Effector memory CD8-positive, alpha-beta T cell (primary cell): ENCODE data around the gene PIGH.
A peak's percentile ranks its signal among the peaks of the same experiment; 100 is the strongest.

Experiments used
- ATAC-seq: fragments of 150-1000 bp; cut with Tn5 transposase; replicated peaks from 2 replicates; pipeline ENCODE4 v1.10.0; 2021; ENCODE audit warnings: mild to moderate bottlenecking, moderate library complexity
- DNase-seq, 3 experiments: peaks; one replicate each; pipeline ENCODE4 v3.0.0; 2021
- H3K27ac Mint-ChIP-seq, 2 donors: one replicate each; pipeline ENCODE4 v1.8.0; 2022; ENCODE audit warnings: mild to moderate bottlenecking in 2 of 2, mixed read lengths in 2 of 2, moderate library complexity in 2 of 2
- H3K27me3 Mint-ChIP-seq, 2 donors: one replicate each; pipeline ENCODE4 v1.8.0; 2022; ENCODE audit warnings: mixed read lengths in 2 of 2
- H3K36me3 Mint-ChIP-seq: one replicate; pipeline ENCODE4 v1.8.0; 2022; ENCODE audit warnings: mild to moderate bottlenecking, moderate library complexity, mixed read lengths; ENCODE audit not compliant: insufficient read depth
- H3K4me1 Mint-ChIP-seq, 2 donors: one replicate each; pipeline ENCODE4 v1.8.0; 2022; ENCODE audit warnings: low read depth in 2 of 2, mixed read lengths in 2 of 2
- H3K4me3 Mint-ChIP-seq, 2 donors: one replicate each; pipeline ENCODE4 v1.8.0; 2022; ENCODE audit warnings: mild to moderate bottlenecking in 2 of 2, mixed read lengths in 2 of 2, moderate library complexity in 2 of 2
- H3K9me3 Mint-ChIP-seq, 2 donors: one replicate each; pipeline ENCODE4 v1.8.0; 2022; ENCODE audit warnings: mixed read lengths in 2 of 2

PIGH gene

GRCh38 chr14:67576216-67576955 lies 23.7 kb downstream of the PIGH start:
- peaks cover 0 to 1% of the 10 kb centered on the region in 2 donors for H3K4me1 Mint-ChIP-seq
- H3K36me3 Mint-ChIP-seq = peaks cover 2% of the 10 kb centered on the region
- DNase-seq (no peak), ATAC-seq (no peak)
- no peaks in the 10 kb centered on the region for H3K9me3 Mint-ChIP-seq
- H3K27ac Mint-ChIP-seq = no peak overlapping the region
- H3K27me3 Mint-ChIP-seq = peaks cover 1 to 20% of the 10 kb centered on the region in 2 donors
- H3K4me3 Mint-ChIP-seq = no peak overlapping the region

- ATAC-seq (no peak), DNase-seq (no peak)
- H3K9me3 Mint-ChIP-seq = no peaks in the 10 kb centered on the region
- H3K36me3 Mint-ChIP-seq = peaks cover 3% of the 10 kb centered on the region
- H3K4me1 Mint-ChIP-seq = peaks cover 0 to 4% of the 10 kb centered on the region in 2 donors
- H3K27ac Mint-ChIP-seq = no peak overlapping the region
- H3K27me3 Mint-ChIP-seq = peaks cover 6 to 27% of the 10 kb centered on the region in 2 donors
- no peak overlapping the region for H3K4me3 Mint-ChIP-seq
Observed at GRCh38 chr14:67575684-67576083, 24.4 kb downstream of the PIGH start.

- ATAC-seq (no peak), DNase-seq (no peak)
- no peaks in the 10 kb centered on the region for H3K9me3 Mint-ChIP-seq
- peaks cover 0 to 4% of the 10 kb centered on the region in 2 donors for H3K4me1 Mint-ChIP-seq
- peaks cover 7% of the 10 kb centered on the region for H3K36me3 Mint-ChIP-seq
- H3K27ac Mint-ChIP-seq = no peak overlapping the region
- H3K4me3 Mint-ChIP-seq = no peak overlapping the region
- H3K27me3 Mint-ChIP-seq = peaks cover 6 to 27% of the 10 kb centered on the region in 2 donors
Observed at GRCh38 chr14:67574806-67575205, 25.3 kb downstream of the PIGH start.

- peaks cover 6 to 27% of the 10 kb centered on the region in 2 donors for H3K27me3 Mint-ChIP-seq
- no peak for DNase-seq
- peaks cover 0 to 4% of the 10 kb centered on the region in 2 donors for H3K4me1 Mint-ChIP-seq
- no peaks in the 10 kb centered on the region for H3K9me3 Mint-ChIP-seq
- no peak overlapping the region for H3K4me3 Mint-ChIP-seq
- no peak overlapping the region for H3K27ac Mint-ChIP-seq
- peaks cover 7% of the 10 kb centered on the region for H3K36me3 Mint-ChIP-seq
- no peak for ATAC-seq
Observed at GRCh38 chr14:67574156-67574555, 25.9 kb downstream of the PIGH start.

GRCh38 chr14:67573228-67574010 lies 26.6 kb downstream of the PIGH start:
- Mint-ChIP-seq H3K27ac (no peak overlapping the region), H3K9me3 (no peaks in the 10 kb centered on the region), H3K4me3 (no peak overlapping the region), H3K27me3 (peaks cover 6 to 27% of the 10 kb centered on the region in 2 donors), H3K4me1 (peaks cover 0 to 4% of the 10 kb centered on the region in 2 donors), H3K36me3 (peaks cover 7% of the 10 kb centered on the region)
- no peak for ATAC-seq
- DNase-seq = no peak

GRCh38 chr14:67572608-67573007 lies 27.5 kb downstream of the PIGH start:
- Mint-ChIP-seq H3K4me1 (peaks cover 0 to 4% of the 10 kb centered on the region in 2 donors), H3K4me3 (no peak overlapping the region), H3K27me3 (peaks cover 8 to 31% of the 10 kb centered on the region in 2 donors), H3K27ac (no peak overlapping the region), H3K9me3 (no peaks in the 10 kb centered on the region), H3K36me3 (peaks cover 7% of the 10 kb centered on the region)
- no peak for DNase-seq
- no peak for ATAC-seq

GRCh38 chr14:67571991-67572323 lies 28.1 kb downstream of the PIGH start:
- H3K9me3 Mint-ChIP-seq = no peaks in the 10 kb centered on the region
- no peak overlapping the region for H3K27ac Mint-ChIP-seq
- DNase-seq = no peak
- peaks cover 13 to 37% of the 10 kb centered on the region in 2 donors for H3K27me3 Mint-ChIP-seq
- ATAC-seq = no peak
- H3K4me1 Mint-ChIP-seq = peaks cover 0 to 4% of the 10 kb centered on the region in 2 donors
- peaks cover 4% of the 10 kb centered on the region for H3K36me3 Mint-ChIP-seq
- no peak overlapping the region for H3K4me3 Mint-ChIP-seq

- Mint-ChIP-seq H3K36me3 (peaks cover 4% of the 10 kb centered on the region), H3K4me1 (peaks cover 0 to 4% of the 10 kb centered on the region in 2 donors), H3K27ac (no peak overlapping the region)
Observed at GRCh38 chr14:67571275-67571990, 28.6 kb downstream of the PIGH start.

GRCh38 chr14:67570453-67570852 lies 29.6 kb downstream of the PIGH start:
- Mint-ChIP-seq H3K27me3 (peaks cover 13 to 46% of the 10 kb centered on the region in 2 donors), H3K4me3 (no peak overlapping the region), H3K9me3 (no peaks in the 10 kb centered on the region), H3K36me3 (peaks cover 4% of the 10 kb centered on the region), H3K4me1 (peaks cover 0 to 4% of the 10 kb centered on the region in 2 donors), H3K27ac (no peak overlapping the region)
- no peak for ATAC-seq
- DNase-seq = no peak

More at GRCh38 chr14:67571275-67571990, 28.6 kb downstream of the PIGH start:
- Mint-ChIP-seq H3K27me3 (peaks cover 13 to 41% of the 10 kb centered on the region in 2 donors), H3K9me3 (no peaks in the 10 kb centered on the region), H3K4me3 (no peak overlapping the region)
- ATAC-seq (peak; percentile 98), DNase-seq (peak; percentile 62 to 64 (median 63))

- ATAC-seq = no peak
- peaks cover 4% of the 10 kb centered on the region for H3K36me3 Mint-ChIP-seq
- DNase-seq = no peak
- no peaks in the 10 kb centered on the region for H3K9me3 Mint-ChIP-seq
- H3K4me3 Mint-ChIP-seq = no peak overlapping the region
- peaks cover 13 to 45% of the 10 kb centered on the region in 2 donors for H3K27me3 Mint-ChIP-seq
- peaks cover 0 to 4% of the 10 kb centered on the region in 2 donors for H3K4me1 Mint-ChIP-seq
- H3K27ac Mint-ChIP-seq = no peak overlapping the region
Observed at GRCh38 chr14:67569651-67570290, 30.3 kb downstream of the PIGH start.

- peaks cover 0 to 4% of the 10 kb centered on the region in 2 donors for H3K4me1 Mint-ChIP-seq
Observed at GRCh38 chr14:67569011-67569650, 30.9 kb downstream of the PIGH start.

GRCh38 chr14:67567654-67568053 lies 32.4 kb downstream of the PIGH start:
- peaks cover 13 to 38% of the 10 kb centered on the region in 2 donors for H3K27me3 Mint-ChIP-seq
- DNase-seq = no peak
- no peak overlapping the region for H3K27ac Mint-ChIP-seq
- peaks cover 0 to 4% of the 10 kb centered on the region in 2 donors for H3K4me1 Mint-ChIP-seq
- H3K9me3 Mint-ChIP-seq = no peaks in the 10 kb centered on the region
- no peak for ATAC-seq
- H3K4me3 Mint-ChIP-seq = no peak overlapping the region
- peaks cover 4% of the 10 kb centered on the region for H3K36me3 Mint-ChIP-seq

More at GRCh38 chr14:67569011-67569650, 30.9 kb downstream of the PIGH start:
- Mint-ChIP-seq H3K4me3 (no peak overlapping the region), H3K27me3 (peaks cover 13 to 45% of the 10 kb centered on the region in 2 donors), H3K36me3 (peaks cover 4% of the 10 kb centered on the region), H3K27ac (no peak overlapping the region), H3K9me3 (no peaks in the 10 kb centered on the region)
- ATAC-seq = no peak
- no peak for DNase-seq
